SK-N-SH treated with all-trans-retinoic acid at 6 μM for 48 hours (cell line): ENCODE measurements around the gene PPP1R10.

Source experiments
- ATAC-seq: fragments of 200-7000 bp; cut with Tn5 transposase; 3 replicates; pipeline ENCODE4 v1.9.1; 2020; ENCODE audit warnings: mild to moderate bottlenecking, moderate library complexity
- ARNTL ChIP-seq: fragments of 450-650 bp; formaldehyde crosslinking; IDR thresholded peaks from 2 replicates; pipeline ENCODE4 v1.5.0; 2020; ENCODE audit warnings: low read depth, mild to moderate bottlenecking, moderate library complexity, borderline replicate concordance
- BACH2 ChIP-seq: fragments of 250-450 bp; sonication (Bioruptor Pico); IDR thresholded peaks from 2 replicates; pipeline ENCODE4 v1.9.0; 2021; ENCODE audit warnings: mild to moderate bottlenecking, borderline replicate concordance
- CREB5 ChIP-seq: fragments of 250-450 bp; sonication (Bioruptor Pico); IDR thresholded peaks from 2 replicates; pipeline ENCODE4 v1.5.1; 2020; ENCODE audit warnings: low read depth, mild to moderate bottlenecking, moderate library complexity
- CSDC2 ChIP-seq: fragments of 250-450 bp; sonication (Bioruptor Pico); IDR thresholded peaks from 2 replicates; pipeline ENCODE4 v1.5.0; 2020; ENCODE audit warnings: mild to moderate bottlenecking, moderate library complexity
- CSRNP3 ChIP-seq: fragments of 250-450 bp; sonication (Bioruptor Pico); IDR thresholded peaks from 2 replicates; pipeline ENCODE4 v1.5.1; 2021; ENCODE audit warnings: mild to moderate bottlenecking, moderate library complexity
- ESRRG ChIP-seq: fragments of 250-450 bp; sonication (Bioruptor Pico); IDR thresholded peaks from 2 replicates; pipeline ENCODE4 v1.6.1; 2021; ENCODE audit warnings: mild to moderate bottlenecking
- GLIS3 ChIP-seq: fragments of 250-450 bp; sonication (Bioruptor Pico); IDR thresholded peaks from 2 replicates; pipeline ENCODE4 v1.5.0; 2020; ENCODE audit warnings: mild to moderate bottlenecking, moderate library complexity
- ISL1 ChIP-seq: fragments of 250-450 bp; sonication (Bioruptor Pico); IDR thresholded peaks from 2 replicates; pipeline ENCODE4 v2.1.2; 2022; ENCODE audit warnings: mild to moderate bottlenecking, moderate library complexity
- OSR1 ChIP-seq: fragments of 250-450 bp; sonication (Bioruptor Pico); IDR thresholded peaks from 2 replicates; pipeline ENCODE4 v1.8.0; 2022; ENCODE audit warnings: moderate library complexity, mild to moderate bottlenecking, inconsistent platforms
- PATZ1 ChIP-seq: fragments of 250-450 bp; sonication (Bioruptor Pico); IDR thresholded peaks from 2 replicates; pipeline ENCODE4 v1.8.0; 2020; ENCODE audit warnings: mild to moderate bottlenecking, moderate library complexity, borderline replicate concordance
- POU6F1 ChIP-seq: fragments of 250-450 bp; sonication (Bioruptor Pico); IDR thresholded peaks from 2 replicates; pipeline ENCODE4 v1.8.0; 2021; ENCODE audit warnings: low read depth, mild to moderate bottlenecking, moderate library complexity, borderline replicate concordance
- PPARA ChIP-seq: fragments of 250-450 bp; sonication (Bioruptor Pico); IDR thresholded peaks from 2 replicates; pipeline ENCODE4 v1.5.0; 2020; ENCODE audit warnings: mild to moderate bottlenecking, borderline replicate concordance
- RARB ChIP-seq: fragments of 250-450 bp; sonication (Bioruptor Pico); IDR thresholded peaks from 2 replicates; pipeline ENCODE4 v1.8.0; 2021; ENCODE audit warnings: mild to moderate bottlenecking, moderate library complexity
- SNAI2 ChIP-seq: fragments of 250-450 bp; sonication (Bioruptor Pico); IDR thresholded peaks from 2 replicates; pipeline ENCODE4 v1.5.0; 2020; ENCODE audit warnings: mild to moderate bottlenecking, moderate library complexity
- TCF4 ChIP-seq: fragments of 250-450 bp; sonication (Bioruptor Pico); IDR thresholded peaks from 2 replicates; pipeline ENCODE4 v1.8.0; 2021; ENCODE audit warnings: mild to moderate bottlenecking, moderate library complexity, borderline replicate concordance
- TOX ChIP-seq: fragments of 250-450 bp; sonication (Bioruptor Pico); IDR thresholded peaks from 2 replicates; pipeline ENCODE4 v1.8.0; 2021; ENCODE audit warnings: mild to moderate bottlenecking, moderate library complexity, borderline replicate concordance
- TSHZ2 ChIP-seq: fragments of 250-450 bp; sonication (Bioruptor Pico); IDR thresholded peaks from 2 replicates; pipeline ENCODE4 v1.5.0; 2020; ENCODE audit warnings: mild to moderate bottlenecking, moderate library complexity
- ZC3H10 ChIP-seq: fragments of 250-450 bp; sonication (Bioruptor Pico); IDR thresholded peaks from 2 replicates; pipeline ENCODE4 v1.5.1; 2021; ENCODE audit warnings: mild to moderate bottlenecking, moderate library complexity
- ZFP30 ChIP-seq: fragments of 450-650 bp; formaldehyde crosslinking; IDR thresholded peaks from 2 replicates; pipeline ENCODE4 v1.5.0; 2022; ENCODE audit warnings: mild to moderate bottlenecking, moderate library complexity
- ZNF8 ChIP-seq: fragments of 450-650 bp; formaldehyde crosslinking; IDR thresholded peaks from 2 replicates; pipeline ENCODE4 v1.5.0; 2020; ENCODE audit warnings: mild to moderate bottlenecking, moderate library complexity

The PPP1R10 gene

GRCh38 chr6:30572148-30572547, 44.9 kb downstream of the PPP1R10 start:
- TF ChIP-seq CSDC2 (CRISPR knock-in tag) (no peak), TOX (CRISPR knock-in tag) (no peak), TCF4 (CRISPR knock-in tag) (no peak), OSR1 (CRISPR knock-in tag) (no peak), PATZ1 (CRISPR knock-in tag) (no peak), ZNF8 (CRISPR knock-in tag) (no peak), ZC3H10 (no peak), TSHZ2 (CRISPR knock-in tag) (no peak), SNAI2 (no peak), GLIS3 (CRISPR knock-in tag) (no peak), ARNTL (no peak), ZFP30 (CRISPR knock-in tag) (no peak), POU6F1 (CRISPR knock-in tag) (no peak), RARB (CRISPR knock-in tag) (no peak), ISL1 (CRISPR knock-in tag) (no peak), ESRRG (no peak), BACH2 (CRISPR knock-in tag) (no peak), CSRNP3 (no peak), CREB5 (no peak)
- no peak for ATAC-seq

- ATAC-seq: no peak
- no peak for TF ChIP-seq TSHZ2 (CRISPR knock-in tag)
- no peak for TF ChIP-seq TCF4 (CRISPR knock-in tag)
- no peak for TF ChIP-seq PPARA (CRISPR knock-in tag)
- no peak for TF ChIP-seq ESRRG
- TF ChIP-seq GLIS3 (CRISPR knock-in tag): no peak
Measured at GRCh38 chr6:30571762-30572082, 45.3 kb downstream of the PPP1R10 start.
